Panc1 (cell line): ENCODE data around the gene GNAT2. TPM values are rescaled to one million over a fixed set of nuclear protein-coding genes. Genes with fewer than 3 reads are reported as not detected.

Experiments
- ATAC-seq: fragments of 200-7000 bp; cut with Tn5 transposase; 2 replicates; pipeline ENCODE4 v1.9.1; 2020; ENCODE audit warnings: mild to moderate bottlenecking, moderate library complexity
- BruUV-seq: library from RNA; stranded (reverse); fragments of 400-500 nt; replicated peaks from 2 replicates; lab custom pipeline; 2021; lab: Mats Ljungman, UMichigan
- CTCF ChIA-PET: fragments of 300-600 bp; sonication (Branson Sonifier 250); formaldehyde crosslinking; loops from one replicate; lab custom pipeline; 2022; ENCODE audit warnings: antibody characterized with exemption; lab: Charles Lee
- POLR2A ChIA-PET: fragments of 300-600 bp; sonication (Branson Sonifier 250); formaldehyde crosslinking; loops from one replicate; lab custom pipeline; 2022; ENCODE audit warnings: antibody characterized with exemption; lab: Charles Lee
- DNase-seq: peaks from one replicate; pipeline ENCODE4 v3.0.0-alpha.2; 2010; ENCODE audit warnings: low read depth, low spot score
- H3K27ac ChIP-seq: 2 replicates; pipeline ENCODE4 v1.5.1; 2011; ENCODE audit warnings: mild to moderate bottlenecking, low read length, inconsistent platforms
- H3K27me3 ChIP-seq: fragments of 200-500 bp; sonication (Bioruptor generic); 2 replicates; pipeline ENCODE4 v1.6.0; 2014; ENCODE audit warnings: low read length, inconsistent platforms; ENCODE audit not compliant: control insufficient read depth, insufficient read depth
- H3K36me3 ChIP-seq: fragments of 200-500 bp; sonication (Bioruptor generic); 2 replicates; pipeline ENCODE4 v1.5.1; 2014; ENCODE audit warnings: inconsistent platforms, mild to moderate bottlenecking, low read length, moderate library complexity; ENCODE audit not compliant: control insufficient read depth, insufficient read depth
- H3K4me1 ChIP-seq: 2 replicates; pipeline ENCODE4 v1.5.1; 2011; ENCODE audit warnings: inconsistent platforms, mild to moderate bottlenecking, low read length, moderate library complexity; ENCODE audit not compliant: control insufficient read depth, insufficient read depth
- H3K4me3 ChIP-seq, 2 experiments: 2 replicates each; pipeline ENCODE4 v1.5.1; 2011 to 2012; ENCODE audit warnings: low read depth in 2 of 2, low read length in 2 of 2, mild to moderate bottlenecking in 2 of 2, inconsistent platforms in 1 of 2, moderate library complexity in 1 of 2
- H3K9me3 ChIP-seq: fragments of 200-500 bp; sonication (Bioruptor generic); 2 replicates; pipeline ENCODE4 v1.5.1; 2014; ENCODE audit warnings: low read depth, mild to moderate bottlenecking, inconsistent platforms, low read length, moderate library complexity; ENCODE audit not compliant: control insufficient read depth, insufficient read depth
- CTCF ChIP-seq: fragments of 450-650 bp; IDR thresholded peaks from 2 replicates; pipeline ENCODE4 v1.5.1; 2017; ENCODE audit warnings: mild to moderate bottlenecking
- POLR2AphosphoS5 ChIP-seq: IDR thresholded peaks from 2 replicates; pipeline ENCODE4 v1.6.1; 2012; ENCODE audit warnings: mild to moderate bottlenecking, low read depth, low read length, moderate library complexity
- REST ChIP-seq, 2 experiments: IDR thresholded peaks; 2 replicates each; pipeline ENCODE4 v1.6.1; 2011 to 2012; ENCODE audit warnings: low read depth in 2 of 2, control low read depth in 1 of 2, low read length in 1 of 2, mild to moderate bottlenecking in 1 of 2, moderate library complexity in 1 of 2; ENCODE audit not compliant: insufficient read depth in 1 of 2
- SIN3A ChIP-seq: IDR thresholded peaks from 2 replicates; pipeline ENCODE4 v1.6.1; 2012; ENCODE audit warnings: low read depth, mild to moderate bottlenecking, low read length, moderate library complexity, borderline replicate concordance; ENCODE audit not compliant: insufficient read depth
- TCF7L2 ChIP-seq: IDR thresholded peaks from 2 replicates; pipeline ENCODE4 v1.6.1; 2011; ENCODE audit warnings: mild to moderate bottlenecking, low read depth, low read length, inconsistent platforms
- in situ Hi-C: cut with HindIII; loops from 2 replicates; pipeline ENCODE4 v1.10.0; 2016; ENCODE audit warnings: low sequenced_read_pairs, low pct_unique_long_range_greater_than_20kb
- intact Hi-C: fragments of 100-400 bp; cut with micrococcal nuclease; formaldehyde crosslinking; loops from one replicate; pipeline ENCODE4 v1.10.0; 2022; ENCODE audit not compliant: unreplicated experiment
- total RNA-seq: library from RNA; stranded (reverse); gene quantifications from one replicate; pipeline ENCODE4 v1.2.1, GENCODE V29; 2021; ENCODE audit not compliant: unreplicated experiment

The GNAT2 gene
- total RNA-seq, 1 experiment from 2014 or later: 0.44 TPM

- BruUV-seq: no TSS peak
- Histone ChIP-seq H3K4me3 (no peak overlapping the region), H3K4me1 (no peaks in the 10 kb centered on the region), H3K27me3 (no peaks in the 10 kb centered on the region), H3K27ac (no peak overlapping the region), H3K36me3 (peaks cover 12% of the 10 kb centered on the region; the same call in 1 of the 2 replicates), H3K9me3 (no peaks in the 10 kb centered on the region)
- ATAC-seq (no peak), DNase-seq (no peak)
- ChIA-PET CTCF (interaction anchor here (0.6 kb wide), 1 partner anchor 44 kb away, joined by 4 read pairs; no protein-coding TSS in a partner anchor), POLR2A (no interaction called here)
- intact Hi-C loops: no loop called here
- in situ Hi-C loops: no loop called here
- no peak for TF ChIP-seq SIN3A
- no peak for TF ChIP-seq CTCF
- no peak for TF ChIP-seq POLR2AphosphoS5
- TF ChIP-seq TCF7L2: no peak
- TF ChIP-seq REST (IDR thresholded peaks at IDR 0.05; ENCODE audit: insufficient read depth in 1 of 2, low read depth in 2 of 2, low read length in 1 of 2): no peak
Observed at GRCh38 chr1:109595531-109595930, 23.9 kb downstream of the GNAT2 start.

GRCh38 chr1:109592916-109593315 lies 26.5 kb downstream of the GNAT2 start:
- Histone ChIP-seq H3K36me3 (peaks cover 12% of the 10 kb centered on the region; the same call in 1 of the 2 replicates), H3K4me3 (no peak overlapping the region), H3K9me3 (no peaks in the 10 kb centered on the region), H3K4me1 (no peaks in the 10 kb centered on the region), H3K27me3 (no peaks in the 10 kb centered on the region), H3K27ac (no peak overlapping the region)
- no TSS peak for BruUV-seq
- no peak for ATAC-seq
- intact Hi-C loops (no loop called here), in situ Hi-C loops (no loop called here)
- no peak for DNase-seq
- POLR2A ChIA-PET: no interaction called here
- CTCF ChIA-PET: no interaction called here
- TF ChIP-seq REST (IDR thresholded peaks at IDR 0.05; ENCODE audit: insufficient read depth in 1 of 2, low read depth in 2 of 2, low read length in 1 of 2) (no peak), POLR2AphosphoS5 (no peak), SIN3A (no peak), CTCF (no peak), TCF7L2 (no peak)
